ENCODE measurements around the gene SAMD5. TPM values are rescaled to one million over a fixed set of nuclear protein-coding genes. Genes with fewer than 3 reads are reported as not detected.
"Not testable (repeated sequence)": the region's sequence is repeated elsewhere in the genome, so short reads cannot be mapped to it uniquely, and the experiment has no call there.

Gene SAMD5
- total RNA-seq, 1 donor from 2014 or later: 0.51 TPM

DNA sequence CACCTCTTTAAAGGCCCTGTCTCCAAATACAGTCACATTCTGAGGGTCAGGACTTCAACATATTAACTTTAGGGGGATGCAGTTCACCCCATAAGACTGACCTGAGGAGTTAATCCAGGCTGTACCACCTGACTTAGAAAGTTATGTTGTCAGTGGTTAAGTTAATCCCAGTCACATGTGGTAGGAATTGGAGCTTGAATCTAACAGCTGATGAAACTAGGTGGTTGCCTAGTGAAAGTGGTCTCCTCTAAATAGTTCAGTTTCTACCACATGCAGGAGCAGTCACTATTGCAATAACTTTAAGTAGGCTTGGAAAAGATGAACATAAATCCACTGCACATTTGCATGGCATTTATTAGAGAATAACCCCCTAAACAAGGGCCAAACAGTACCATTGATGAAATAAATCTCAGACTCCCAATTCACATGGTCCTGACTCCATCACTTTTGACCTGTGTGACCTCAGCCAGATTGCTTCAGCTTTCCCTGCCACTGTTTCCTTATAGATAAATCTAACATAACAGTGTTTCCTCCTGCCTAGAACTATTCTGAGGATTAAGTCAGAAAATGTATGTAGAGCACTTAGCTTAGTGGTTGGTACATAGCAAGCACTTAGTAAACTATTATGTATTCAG, 20.1 kb downstream of the SAMD5 start:
- DNase-seq (ENCODE audit: low read depth in 2 of 2): no peak

DNA sequence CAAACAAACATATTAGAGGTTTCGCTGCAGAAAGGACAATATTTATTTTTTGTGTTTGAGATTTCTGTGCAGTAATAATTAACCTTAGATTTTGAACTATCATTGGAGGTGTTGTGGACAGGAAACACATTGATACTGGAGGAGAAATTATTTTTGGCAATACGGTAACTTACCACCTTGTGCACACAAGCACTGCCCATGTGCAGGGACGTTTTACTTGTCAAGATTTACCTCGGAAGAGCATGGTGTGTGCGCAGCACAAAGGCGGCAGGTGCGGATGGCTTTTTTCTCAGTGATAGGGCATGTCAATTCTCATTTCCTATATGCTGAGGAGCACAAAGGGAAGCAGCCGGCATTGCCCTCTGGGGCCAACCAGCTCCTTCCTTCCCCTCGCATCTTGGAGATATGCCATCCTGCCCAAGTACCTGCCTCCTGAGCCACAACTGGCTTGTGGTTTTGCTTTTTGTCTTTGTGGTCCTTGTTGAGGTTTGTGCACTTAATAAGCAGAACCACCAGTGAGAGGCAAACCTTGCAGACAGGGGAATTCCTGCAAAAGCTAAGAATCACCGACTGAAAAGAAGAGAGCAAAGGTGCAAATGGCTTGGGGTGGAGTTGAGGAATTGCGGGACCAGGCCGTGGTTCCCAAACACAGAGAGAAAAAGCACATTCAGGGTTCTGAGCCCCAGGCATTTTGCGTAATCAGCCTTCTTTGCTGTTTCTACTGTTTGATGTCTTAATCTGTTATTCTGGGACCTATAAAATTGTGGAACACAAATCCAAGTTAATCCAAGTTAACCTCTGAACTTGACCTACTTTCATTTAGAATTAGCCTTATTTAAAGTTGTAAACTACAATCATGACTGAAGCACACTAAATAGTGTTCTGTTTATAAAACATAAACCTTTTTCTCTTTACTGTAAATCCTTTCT, 21.9 kb downstream of the SAMD5 start:
- DNase-seq (ENCODE audit: low read depth in 2 of 2): no peak

DNA sequence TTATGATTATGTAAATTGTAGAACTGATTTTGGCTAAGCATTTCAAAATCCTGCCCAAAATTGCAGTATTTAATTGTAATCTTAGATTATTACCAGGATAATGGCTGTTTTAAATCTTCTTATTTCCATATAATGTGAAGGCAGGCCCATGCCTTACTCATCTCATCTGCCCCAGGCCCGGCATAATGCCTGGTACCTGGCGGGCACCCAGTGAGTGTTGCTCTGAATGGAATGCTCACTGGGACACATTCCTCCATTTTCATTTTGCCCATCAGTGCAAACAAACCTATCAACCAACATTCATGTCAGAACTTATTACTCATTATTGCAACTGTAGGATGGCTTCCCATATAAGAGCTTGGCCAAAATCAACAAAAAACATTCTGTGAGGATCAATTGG, 22.8 kb downstream of the SAMD5 start:
- DNase-seq (ENCODE audit: low read depth in 2 of 2): no peak

DNA sequence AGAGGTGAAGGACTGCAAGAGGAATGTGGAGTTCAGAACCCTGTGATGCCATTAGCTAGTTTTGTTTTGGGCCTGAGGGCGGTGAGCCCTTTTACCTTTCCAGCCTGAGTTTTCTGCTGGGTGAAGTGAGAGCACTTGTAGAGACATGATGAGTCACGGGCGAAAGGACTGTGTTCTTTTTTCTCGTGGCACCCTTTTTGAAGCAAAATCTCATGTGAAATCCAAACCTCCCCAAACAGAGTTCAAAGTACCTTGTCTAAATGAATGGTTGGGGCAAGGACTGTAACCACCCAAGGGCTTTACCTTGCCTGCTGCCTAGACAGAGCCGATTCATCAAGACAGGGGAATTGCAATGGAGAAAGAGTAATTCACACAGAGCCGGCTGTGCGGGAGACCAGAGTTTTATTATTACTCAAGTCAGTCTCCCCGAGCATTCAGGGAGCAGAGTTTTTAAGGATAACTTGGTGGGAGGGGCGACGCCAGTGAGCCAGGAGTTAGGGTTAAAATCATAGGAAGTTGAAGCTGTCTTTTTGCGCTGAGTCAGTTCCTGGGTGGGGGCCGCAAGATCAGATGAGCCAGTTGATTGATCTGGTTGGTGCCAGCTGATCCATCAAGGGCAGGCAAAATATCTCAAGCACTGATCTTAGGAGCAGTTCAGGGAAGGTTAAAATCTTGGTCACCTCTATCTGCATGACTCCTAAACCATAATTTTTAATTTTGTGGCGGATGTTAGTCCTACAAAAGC, 25.8 kb downstream of the SAMD5 start:
- DNase-seq (ENCODE audit: low read depth in 2 of 2): no peak

DNA sequence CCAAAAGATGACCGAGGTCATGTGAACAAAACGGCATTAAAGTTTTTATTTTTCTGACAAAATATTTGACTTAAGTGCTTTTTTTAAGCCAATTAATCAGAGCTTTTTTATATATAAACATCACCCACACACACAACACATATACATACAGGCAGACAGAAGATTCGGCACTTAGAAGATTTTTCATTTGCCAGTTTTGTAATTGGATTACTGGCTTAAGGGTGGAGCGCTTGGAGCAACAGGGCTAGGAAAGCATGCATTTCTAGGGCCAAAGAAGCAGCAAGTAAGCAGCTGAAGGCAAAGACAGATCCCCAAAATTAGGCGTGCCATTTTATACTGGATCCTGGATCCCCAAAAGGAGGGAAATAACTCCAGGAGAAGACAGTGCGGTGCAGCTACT, 30.3 kb downstream of the SAMD5 start:
- no peak for DNase-seq (ENCODE audit: low read depth in 2 of 2)

DNA sequence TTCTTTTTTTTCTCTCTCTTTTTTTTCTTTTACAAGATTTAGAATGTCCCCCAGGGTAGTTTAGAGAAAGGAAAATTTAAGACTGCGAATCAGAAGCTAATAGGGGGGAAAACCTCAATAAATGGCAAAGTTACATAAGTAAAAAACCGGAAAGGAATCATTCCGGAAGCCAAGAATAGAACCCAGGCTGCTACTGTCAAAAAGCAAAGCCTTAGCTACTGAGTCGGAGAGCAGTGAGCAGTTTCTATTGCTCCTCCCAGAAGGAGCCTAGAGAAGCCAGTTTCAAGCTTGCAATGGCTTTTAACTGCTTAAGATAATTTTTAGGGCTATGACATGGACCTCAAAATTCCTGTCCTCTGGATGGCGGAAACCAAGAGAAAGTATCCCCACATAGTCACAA, 31.6 kb downstream of the SAMD5 start:
- no peak for DNase-seq (ENCODE audit: low read depth in 2 of 2)

DNA sequence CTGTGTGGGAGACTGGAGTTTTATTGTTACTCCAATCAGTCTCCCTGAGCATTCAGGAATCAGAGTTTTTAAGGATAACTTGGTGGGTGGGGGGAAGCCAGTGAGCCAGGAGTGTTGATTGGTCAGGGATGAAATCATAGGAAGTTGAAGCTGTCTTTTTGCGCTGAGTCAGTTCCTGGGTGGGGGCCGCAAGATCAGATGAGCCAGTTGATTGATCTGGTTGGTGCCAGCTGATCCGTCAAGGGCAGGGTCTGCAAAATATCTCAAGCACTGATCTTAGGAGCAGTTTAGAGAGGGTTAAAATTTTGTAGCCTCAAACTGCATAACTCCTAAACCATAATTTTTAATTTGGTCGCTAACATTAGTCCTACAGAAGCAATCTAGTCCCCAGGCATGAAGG, 33.9 kb downstream of the SAMD5 start:
- DNase-seq (ENCODE audit: low read depth in 2 of 2): not testable (repeated sequence)

DNA sequence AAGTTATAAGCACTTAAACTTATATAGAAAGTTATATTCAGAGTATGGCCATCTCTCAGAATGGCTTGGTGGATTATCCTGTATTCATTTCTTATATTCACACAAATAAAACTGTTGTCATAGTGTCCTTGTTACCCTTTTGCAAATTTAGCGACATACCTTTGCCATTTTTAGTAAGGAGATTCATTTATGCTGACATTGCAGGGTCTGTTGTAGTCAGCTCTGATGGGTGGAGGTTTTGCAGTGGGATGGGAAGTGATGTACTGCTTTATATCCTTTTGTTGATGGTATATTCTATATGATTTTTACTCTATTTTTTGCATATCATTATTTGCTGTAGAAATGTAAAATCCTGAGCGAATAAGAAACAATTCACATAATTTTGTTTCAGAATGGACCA, 35.9 kb downstream of the SAMD5 start:
- no peak for DNase-seq (ENCODE audit: low read depth in 2 of 2)

DNA sequence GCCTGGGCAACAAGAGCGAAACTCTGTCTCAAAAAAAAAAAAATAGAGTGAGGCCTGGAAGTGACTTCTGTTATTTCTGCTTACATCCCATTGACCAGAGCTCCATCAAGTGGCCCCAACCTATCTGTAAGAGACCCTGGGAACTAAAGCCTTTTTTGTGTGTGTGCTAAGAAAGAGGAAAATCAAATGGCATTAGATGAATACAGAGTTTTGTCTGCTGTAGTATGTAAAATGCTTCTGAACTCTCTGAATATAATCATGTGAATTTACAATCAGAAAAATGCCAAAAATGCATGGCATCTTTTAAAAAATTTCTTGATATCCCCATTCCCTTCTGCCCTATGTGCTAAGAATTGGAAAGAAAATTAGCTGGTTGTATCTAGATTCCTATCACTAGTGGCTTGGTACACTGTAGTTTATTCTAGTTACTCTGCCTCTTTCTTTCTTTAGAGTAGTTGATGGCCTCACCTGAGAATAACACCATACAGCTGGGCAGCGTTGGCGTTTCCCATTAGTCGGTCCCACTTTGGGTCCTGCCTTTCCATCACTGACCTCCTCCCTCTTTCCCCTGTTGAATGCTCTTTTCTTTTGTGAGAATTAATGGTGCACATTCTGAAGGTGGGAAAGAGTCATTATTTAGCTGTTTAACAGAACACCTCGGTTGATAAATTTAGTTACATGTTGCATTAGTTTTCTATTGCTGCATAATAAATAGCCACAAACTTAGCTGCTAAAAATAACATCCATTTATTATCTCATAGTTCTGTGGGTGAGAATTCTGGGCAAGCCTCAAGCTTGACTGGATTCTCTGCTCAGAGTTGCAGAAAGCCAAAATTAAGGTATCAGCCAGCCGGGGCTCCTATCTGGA, 38.2 kb downstream of the SAMD5 start:
- DNase-seq (ENCODE audit: low read depth in 2 of 2): no peak

DNA sequence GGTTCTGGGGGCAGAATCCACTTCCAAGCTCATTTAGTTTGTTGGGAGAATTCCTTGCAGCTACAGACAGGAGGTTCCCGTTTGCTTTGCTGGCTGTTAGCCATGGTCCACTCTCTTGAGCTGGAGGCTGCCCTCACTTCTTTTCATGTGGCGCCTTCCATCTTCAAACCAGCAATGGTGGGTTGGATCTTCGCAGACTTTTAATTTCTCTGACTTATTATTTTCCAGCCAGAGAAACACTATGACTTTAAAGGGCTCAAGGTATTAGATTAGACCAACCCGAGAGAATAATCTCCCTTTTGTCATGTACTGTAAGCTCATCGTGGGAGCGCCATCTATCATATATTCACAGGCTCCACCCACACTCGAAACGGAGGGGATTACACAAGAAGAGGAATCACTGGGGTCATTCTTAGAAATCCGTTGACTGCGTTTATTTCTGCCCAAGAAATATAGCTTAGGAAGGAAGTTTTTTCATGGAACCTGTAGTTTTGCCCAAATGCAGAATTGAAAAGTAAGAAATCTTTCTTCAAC, 38.9 kb downstream of the SAMD5 start:
- no peak for DNase-seq (ENCODE audit: low read depth in 2 of 2)

DNA sequence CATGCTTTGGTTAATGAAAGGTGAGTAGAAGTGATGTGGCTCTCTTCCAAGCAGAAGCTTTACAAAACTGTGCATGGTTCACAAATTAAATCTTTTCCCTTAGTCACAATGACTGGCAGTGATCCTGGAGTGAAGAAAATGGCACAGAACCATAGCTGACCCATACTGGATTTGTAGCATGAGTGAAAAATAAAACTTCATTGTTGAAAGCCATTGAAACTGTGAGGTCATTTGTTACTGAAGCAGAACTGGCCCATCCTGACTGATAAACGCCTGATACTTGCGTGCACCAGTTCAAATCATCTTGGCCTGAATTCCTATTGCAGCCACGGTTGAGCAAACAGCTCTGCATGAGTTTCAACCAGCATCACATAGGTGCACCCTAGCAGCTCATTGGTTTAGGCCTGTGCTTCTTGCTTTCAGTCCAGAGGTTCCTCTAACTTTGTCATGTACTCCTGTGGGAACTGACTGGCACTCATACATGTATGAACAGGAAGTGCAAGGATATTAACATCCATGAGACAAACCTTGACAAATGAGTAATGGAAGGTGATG, 40.5 kb downstream of the SAMD5 start:
- no peak for DNase-seq (ENCODE audit: low read depth in 2 of 2)

DNA sequence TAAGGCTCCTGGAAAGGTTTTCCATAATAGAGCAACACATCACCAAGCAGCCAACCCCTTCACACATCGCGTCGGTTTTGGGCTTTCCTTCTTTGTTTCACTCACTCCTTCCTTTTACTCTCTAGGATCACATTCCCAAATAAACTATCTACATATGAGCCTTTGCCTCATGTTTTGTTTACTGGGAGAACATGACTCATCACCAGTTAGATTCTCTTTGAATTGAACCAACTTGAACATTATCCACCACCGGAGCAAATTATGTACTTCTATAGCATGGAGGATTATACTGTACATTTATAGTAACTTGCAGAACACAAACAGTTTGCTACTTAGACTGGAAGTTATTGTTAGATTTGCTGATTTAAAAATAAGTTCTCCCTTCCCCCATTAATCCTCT, 41.0 kb downstream of the SAMD5 start:
- DNase-seq (ENCODE audit: low read depth in 2 of 2): no peak

DNA sequence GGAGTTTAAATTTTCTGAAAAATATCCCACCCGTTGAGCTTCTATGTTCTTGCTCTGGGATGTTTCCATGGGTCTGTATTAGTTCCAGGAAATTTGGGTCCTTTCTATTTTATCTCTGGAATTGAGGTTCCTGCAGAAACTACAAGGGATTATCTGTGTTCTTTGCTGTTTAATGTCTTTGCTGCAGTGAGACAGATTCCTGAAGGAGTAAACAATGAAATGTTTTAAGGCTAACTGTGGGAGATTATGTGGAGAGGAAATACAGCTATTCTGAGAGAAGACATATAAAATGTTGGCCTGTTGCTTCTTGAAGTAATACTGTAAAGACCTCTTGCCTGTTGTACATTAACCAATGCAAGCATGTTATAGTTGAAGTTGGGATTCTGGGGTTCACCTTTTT, 43.5 kb downstream of the SAMD5 start:
- DNase-seq (ENCODE audit: low read depth in 2 of 2): no peak

DNA sequence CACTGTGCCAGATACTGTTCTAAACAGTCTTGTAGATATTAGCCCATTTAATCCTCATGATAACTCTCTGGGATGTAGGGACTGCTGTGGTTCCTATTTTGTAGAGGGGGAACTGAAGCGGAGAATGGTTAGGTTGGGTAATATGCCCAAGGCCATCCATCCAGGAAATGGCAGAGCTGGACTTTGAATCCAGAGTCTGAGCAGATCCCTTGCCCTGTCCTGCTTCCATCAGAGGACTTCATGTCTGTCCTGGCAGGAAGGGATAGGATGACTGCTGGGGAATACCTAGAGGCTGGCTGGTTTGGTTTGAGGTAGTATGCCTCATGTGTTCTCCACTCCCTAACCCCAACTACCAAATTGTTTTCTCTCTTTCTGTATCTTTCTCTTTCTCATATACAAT, 44.6 kb downstream of the SAMD5 start:
- DNase-seq (ENCODE audit: low read depth in 2 of 2): no peak

DNA sequence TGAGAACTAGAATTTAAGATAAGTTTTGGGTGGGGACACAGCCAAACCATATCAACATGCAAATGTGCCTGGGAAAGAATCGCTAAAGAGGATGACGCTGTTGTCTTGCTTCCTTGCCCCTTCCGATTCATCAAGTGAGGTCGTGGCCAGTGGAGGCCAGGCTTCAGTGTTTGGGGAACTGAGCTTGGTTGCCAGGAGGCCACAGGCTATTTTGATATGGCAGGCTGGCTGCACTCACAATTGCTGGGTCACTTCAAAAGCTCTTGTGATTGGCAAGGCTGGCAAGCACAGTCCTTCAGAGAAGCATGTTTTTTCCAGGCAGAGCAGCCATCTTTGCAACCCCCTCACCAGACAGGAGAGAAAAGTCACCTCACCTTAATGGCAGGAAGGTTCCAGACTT, 45.8 kb downstream of the SAMD5 start:
- DNase-seq (ENCODE audit: low read depth in 2 of 2): no peak

DNA sequence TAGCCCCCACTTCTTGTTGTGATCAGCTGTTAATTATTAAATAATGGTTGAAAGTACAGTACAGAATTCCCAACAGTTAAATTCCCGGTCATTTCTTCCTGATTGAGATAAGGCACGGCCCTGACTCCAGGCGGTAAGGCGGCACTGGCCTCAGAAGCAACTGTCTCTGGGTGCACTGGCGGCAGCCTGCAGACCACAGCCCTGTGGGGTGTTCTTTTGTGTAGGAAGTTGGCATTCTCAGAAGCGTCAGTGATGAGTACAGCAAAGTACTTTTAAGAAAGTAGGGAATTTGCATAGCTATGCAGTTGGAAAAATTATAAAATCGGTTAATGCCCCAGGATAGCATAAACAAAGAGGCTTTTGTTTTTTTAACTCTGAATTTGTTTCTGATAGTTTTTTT, 50.5 kb downstream of the SAMD5 start:
- DNase-seq (ENCODE audit: low read depth in 2 of 2): no peak

DNA sequence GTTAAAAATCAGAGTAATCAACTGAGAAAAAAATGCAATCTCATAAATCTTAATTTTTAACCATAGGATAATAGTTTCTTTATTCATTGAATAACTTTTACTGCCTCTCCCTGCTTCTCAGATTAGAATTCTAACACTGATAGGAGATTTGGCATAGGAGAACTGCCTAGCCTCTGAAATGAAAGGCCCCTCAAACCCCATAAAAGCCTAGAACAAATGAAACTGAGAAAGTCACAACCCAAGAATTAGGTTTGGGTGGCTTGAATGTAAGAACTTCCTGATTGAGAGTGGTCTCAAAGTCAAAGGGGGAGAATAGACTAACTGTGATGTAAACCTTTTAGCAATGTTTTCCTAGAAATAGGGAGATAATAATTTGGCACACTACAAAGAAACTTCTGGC, 52.2 kb downstream of the SAMD5 start:
- DNase-seq (ENCODE audit: low read depth in 2 of 2): no peak

DNA sequence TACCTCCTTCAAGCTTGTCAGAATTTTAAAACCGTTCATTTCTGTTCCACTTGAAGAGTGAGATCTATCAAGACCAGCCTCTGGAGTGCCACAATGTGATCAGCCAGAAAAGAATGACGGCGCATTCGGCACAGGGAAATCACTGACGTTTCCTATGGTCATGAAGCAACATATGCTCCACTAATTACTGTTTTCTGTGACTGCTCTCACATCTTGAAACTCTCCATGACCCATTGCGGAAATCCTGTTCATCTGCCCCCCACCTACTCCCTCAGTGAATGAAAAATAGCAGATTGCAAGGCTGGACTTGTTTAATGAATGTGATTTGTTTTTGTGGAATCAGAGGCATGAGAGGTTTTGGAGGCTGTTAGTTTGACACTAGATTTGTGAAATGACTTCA, 53.2 kb downstream of the SAMD5 start:
- DNase-seq (ENCODE audit: low read depth in 2 of 2): peak in 1 of 2 donors; percentile 1

DNA sequence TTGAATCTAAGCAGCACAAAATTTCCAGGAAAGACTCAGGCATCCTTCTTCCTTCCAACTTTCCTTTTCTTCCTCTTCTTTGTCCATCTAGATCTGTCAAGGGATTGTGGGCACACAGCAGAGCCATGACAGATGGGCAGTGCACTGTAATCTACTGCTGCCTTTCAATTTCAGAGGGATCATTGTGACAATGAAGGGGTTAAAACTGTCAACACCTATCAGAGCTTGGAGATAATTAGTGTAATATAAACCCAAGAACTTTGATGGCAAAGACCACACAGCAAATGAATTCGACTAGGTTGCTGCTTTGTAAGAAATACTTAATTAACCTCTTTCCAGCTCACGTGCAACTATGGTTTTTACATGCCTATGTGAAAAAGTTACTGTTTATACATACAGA, 55.0 kb downstream of the SAMD5 start:
- DNase-seq (ENCODE audit: low read depth in 2 of 2): no peak

DNA sequence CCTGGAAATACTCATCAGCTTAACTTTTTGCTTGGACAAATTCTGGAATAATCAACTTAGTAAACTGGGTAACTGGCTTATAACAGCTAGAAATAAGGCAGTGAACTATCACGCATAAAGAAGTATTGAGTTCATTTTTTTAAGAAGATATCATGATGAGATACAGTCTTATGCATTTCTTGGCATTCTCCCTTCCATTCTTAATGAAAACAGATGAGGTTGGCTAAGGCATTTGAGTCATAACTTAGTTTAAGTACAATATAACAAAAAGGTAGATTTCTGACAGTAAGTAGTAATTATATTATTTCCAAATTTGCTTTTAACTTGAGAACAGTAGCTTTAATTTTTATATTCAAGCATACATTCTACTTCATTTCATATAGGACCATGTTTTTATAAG, 56.1 kb downstream of the SAMD5 start:
- DNase-seq (ENCODE audit: low read depth in 2 of 2): no peak
